Effector memory CD8-positive, alpha-beta T cell (primary cell): ENCODE data around the gene TRABD2B.

Source experiments
- ATAC-seq: fragments of 150-1000 bp; cut with Tn5 transposase; replicated peaks from 2 replicates; pipeline ENCODE4 v1.10.0; 2021; ENCODE audit warnings: mild to moderate bottlenecking, moderate library complexity
- DNase-seq, 3 experiments: peaks; one replicate each; pipeline ENCODE4 v3.0.0; 2021
- H3K27ac Mint-ChIP-seq, 2 donors: one replicate each; pipeline ENCODE4 v1.8.0; 2022; ENCODE audit warnings: mild to moderate bottlenecking in 2 of 2, mixed read lengths in 2 of 2, moderate library complexity in 2 of 2
- H3K27me3 Mint-ChIP-seq, 2 donors: one replicate each; pipeline ENCODE4 v1.8.0; 2022; ENCODE audit warnings: mixed read lengths in 2 of 2
- H3K36me3 Mint-ChIP-seq: one replicate; pipeline ENCODE4 v1.8.0; 2022; ENCODE audit warnings: mild to moderate bottlenecking, moderate library complexity, mixed read lengths; ENCODE audit not compliant: insufficient read depth
- H3K4me1 Mint-ChIP-seq, 2 donors: one replicate each; pipeline ENCODE4 v1.8.0; 2022; ENCODE audit warnings: low read depth in 2 of 2, mixed read lengths in 2 of 2
- H3K4me3 Mint-ChIP-seq, 2 donors: one replicate each; pipeline ENCODE4 v1.8.0; 2022; ENCODE audit warnings: mild to moderate bottlenecking in 2 of 2, mixed read lengths in 2 of 2, moderate library complexity in 2 of 2
- H3K9me3 Mint-ChIP-seq, 2 donors: one replicate each; pipeline ENCODE4 v1.8.0; 2022; ENCODE audit warnings: mixed read lengths in 2 of 2
- total RNA-seq, 9 experiments: gene quantifications; one replicate each; lab custom pipeline; 2026; lab: John Stamatoyannopoulos, UW

TRABD2B gene
- 0 to 0.06 (median 0) reads per million in 9 experiments for total RNA-seq

DNA sequence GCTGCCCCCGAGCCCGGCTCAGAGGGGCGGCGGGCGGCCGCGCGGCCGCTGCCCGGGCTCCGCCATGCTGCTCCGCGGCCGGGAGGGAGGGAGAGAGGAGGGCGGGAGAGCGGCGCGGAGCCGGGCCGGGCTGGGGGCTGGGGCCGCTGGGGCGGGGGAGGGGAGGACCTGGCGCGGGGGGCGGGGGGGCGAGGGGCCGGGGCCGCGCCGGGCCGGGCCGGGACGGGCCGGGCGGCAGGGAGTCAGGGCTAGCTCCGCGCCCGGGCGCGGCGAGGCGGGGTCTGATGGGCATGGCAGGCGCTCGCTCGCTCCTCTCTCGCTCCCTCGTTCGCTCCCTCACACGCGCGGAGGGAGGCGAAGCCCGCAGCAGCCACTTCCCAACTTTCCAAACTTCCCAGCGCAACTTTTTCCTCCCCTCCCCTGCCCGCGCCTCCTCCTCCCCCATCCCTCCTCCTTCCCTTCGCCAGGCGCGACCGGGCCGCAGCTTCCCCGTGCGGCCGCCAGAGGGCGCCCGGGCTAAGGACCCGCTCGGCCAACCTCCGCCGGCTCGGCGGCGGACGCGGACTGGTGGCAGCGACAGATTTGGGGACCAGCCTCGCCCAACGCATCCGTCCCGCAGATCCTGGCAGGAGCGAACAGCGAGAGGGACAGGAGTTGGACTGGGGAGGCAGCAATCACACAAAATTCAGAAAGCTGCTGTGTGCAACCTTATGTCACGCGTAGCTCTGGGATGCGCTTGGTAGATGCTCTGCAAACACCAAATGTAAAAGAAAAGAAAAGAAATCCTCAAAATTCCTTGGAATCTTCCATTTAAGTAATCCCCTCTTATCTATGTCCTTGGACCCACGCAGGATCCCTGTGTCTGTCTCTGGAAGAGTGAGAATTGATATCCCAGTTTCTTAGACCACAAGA, at the start of gene TRABD2B:
TSS of gene TRABD2B (minus strand) at position 97 of the 912 bp plus-strand sequence.
- Mint-ChIP-seq H3K27me3 (peaks cover 63 to 68% of the 10 kb centered on the region in 2 donors), H3K4me3 (peak within 1 kb of the TSS; percentile 42 to 64), H3K27ac (no peak within 1 kb of the TSS), H3K9me3 (no peaks in the 10 kb centered on the region), H3K4me1 (peaks cover 7% of the 10 kb centered on the region in 2 donors), H3K36me3 (no peaks in the 10 kb centered on the region)
- ATAC-seq, result peak; percentile 73
- peak; percentile 41 to 50 (median 46) for DNase-seq

DNA sequence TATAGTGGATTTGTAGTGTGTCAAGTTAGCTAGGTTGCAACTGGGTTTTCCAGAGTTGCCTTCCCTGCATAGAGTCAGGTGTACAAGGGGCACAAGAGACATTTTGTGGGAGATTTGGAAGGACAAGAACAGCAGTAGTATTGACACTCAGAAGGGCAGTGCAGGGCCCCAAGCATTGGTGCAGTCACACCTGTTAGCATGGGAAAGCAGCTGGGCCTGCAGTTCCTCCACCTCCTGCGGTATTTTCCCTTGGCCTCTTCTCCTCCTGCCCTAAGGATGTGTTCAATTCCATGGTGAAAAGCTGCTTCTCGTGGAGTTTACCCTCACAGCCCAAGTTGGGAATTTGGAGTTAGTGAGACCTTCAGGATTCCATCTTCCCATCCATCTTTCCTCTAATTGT, 47.1 kb upstream of the TRABD2B start:
- Mint-ChIP-seq H3K9me3 (peaks cover 0 to 2% of the 10 kb centered on the region in 2 donors), H3K27ac (no peak overlapping the region), H3K36me3 (no peaks in the 10 kb centered on the region), H3K27me3 (peaks cover 30 to 54% of the 10 kb centered on the region in 2 donors), H3K4me3 (no peak overlapping the region), H3K4me1 (peaks cover 0 to 3% of the 10 kb centered on the region in 2 donors)
- ATAC-seq, result no peak
- no peak for DNase-seq

DNA sequence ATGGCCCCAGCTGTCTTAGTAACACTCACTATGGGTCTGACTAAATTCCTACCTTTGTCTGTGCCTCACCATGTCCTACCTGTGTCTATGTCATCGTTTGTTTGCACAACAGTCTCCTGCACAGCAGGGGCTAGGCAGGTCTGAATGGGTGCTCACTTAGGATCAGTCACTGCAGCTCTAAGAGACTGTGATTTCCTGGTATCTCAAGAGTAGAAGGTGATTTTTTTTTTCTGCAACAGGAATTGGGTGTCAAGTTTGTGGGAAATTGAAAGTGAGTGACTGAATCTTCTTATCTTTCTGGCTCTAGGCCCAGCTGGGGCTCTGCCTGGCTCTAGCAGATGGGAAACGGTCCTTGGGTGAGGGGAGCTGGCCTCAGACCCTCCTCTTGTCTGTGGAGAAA, 46.4 kb upstream of the TRABD2B start:
- no peaks in the 10 kb centered on the region for H3K36me3 Mint-ChIP-seq
- no peak overlapping the region for H3K27ac Mint-ChIP-seq
- peaks cover 0 to 2% of the 10 kb centered on the region in 2 donors for H3K9me3 Mint-ChIP-seq
- H3K4me1 Mint-ChIP-seq, result peaks cover 0 to 3% of the 10 kb centered on the region in 2 donors
- DNase-seq (no peak), ATAC-seq (no peak)
- no peak overlapping the region for H3K4me3 Mint-ChIP-seq
- H3K27me3 Mint-ChIP-seq, result peaks cover 30 to 50% of the 10 kb centered on the region in 2 donors

DNA sequence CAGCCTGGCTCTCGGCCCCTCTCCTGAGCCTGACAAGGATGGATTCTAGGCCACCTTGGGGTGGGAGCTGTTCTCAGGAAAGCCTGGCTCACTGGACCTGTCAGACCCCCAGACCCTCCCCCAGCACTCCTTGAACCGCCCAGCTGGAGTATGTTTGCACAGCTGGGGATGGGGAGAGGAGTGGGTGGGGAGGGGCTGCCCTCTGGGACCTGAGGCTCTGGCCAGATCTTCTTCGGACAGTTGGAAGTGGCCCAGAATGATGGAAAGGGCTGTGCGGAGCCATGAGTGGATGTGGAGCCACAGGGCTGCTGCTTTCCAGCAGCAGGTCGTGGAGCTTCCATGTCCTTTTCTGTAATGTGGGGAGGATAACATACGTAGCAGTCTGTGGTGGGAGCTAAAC, 43.0 kb upstream of the TRABD2B start:
- Mint-ChIP-seq H3K27ac (no peak overlapping the region), H3K9me3 (peaks cover 0 to 6% of the 10 kb centered on the region in 2 donors), H3K36me3 (no peaks in the 10 kb centered on the region), H3K27me3 (peaks cover 28 to 58% of the 10 kb centered on the region in 2 donors), H3K4me3 (no peak overlapping the region), H3K4me1 (no peaks in the 10 kb centered on the region)
- DNase-seq, result no peak
- no peak for ATAC-seq

DNA sequence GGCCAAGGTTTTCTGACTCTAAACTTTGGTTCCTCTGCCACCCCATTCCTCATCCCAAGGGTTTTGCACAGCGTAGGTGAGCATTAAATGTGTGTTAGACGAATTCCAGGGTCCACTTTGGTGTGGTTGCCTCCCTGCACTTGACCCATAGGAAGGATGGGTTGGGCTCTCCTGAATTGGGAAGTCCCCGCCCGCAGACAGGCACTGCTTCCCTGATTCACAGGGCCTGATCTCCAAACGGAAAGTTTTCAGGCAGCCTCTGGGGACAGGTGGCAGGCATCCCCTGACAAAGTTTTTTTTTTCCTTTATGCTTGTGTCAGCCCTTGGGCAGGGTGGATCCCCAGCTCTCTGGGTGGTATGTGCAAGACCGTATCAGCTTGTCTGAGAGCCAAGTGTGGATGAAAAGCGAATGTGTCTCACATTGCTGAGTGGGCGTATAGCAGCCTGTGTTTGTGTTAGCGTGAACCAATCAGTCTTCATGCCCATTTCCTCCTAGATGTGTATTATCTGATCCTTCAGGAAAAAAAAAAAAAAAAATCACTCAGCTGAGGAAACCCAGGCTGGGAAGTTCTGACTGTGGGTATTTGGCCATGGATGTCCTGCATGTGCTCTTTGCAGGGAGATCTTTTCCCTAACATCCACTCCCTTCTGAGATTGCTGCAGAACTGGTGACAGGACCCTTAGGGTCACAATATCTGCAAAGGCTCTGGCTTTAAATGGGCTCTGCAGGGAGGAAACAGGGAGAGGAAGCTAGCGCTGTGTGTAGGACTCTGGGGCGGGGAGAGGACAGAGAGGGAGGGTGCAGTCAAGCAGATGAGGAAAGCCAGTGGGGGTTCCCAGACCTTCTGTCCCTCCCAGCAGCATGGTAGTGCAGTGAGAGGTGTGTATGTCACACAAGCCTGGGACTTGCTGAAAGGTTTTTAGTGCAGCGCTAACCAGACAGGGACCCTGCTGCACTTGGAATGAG, 42.2 kb upstream of the TRABD2B start:
- Mint-ChIP-seq H3K27me3 (peaks cover 28 to 58% of the 10 kb centered on the region in 2 donors), H3K9me3 (peaks cover 0 to 6% of the 10 kb centered on the region in 2 donors), H3K27ac (no peak overlapping the region), H3K4me1 (no peaks in the 10 kb centered on the region), H3K36me3 (no peaks in the 10 kb centered on the region), H3K4me3 (no peak overlapping the region)
- DNase-seq, result no peak
- ATAC-seq, result no peak

DNA sequence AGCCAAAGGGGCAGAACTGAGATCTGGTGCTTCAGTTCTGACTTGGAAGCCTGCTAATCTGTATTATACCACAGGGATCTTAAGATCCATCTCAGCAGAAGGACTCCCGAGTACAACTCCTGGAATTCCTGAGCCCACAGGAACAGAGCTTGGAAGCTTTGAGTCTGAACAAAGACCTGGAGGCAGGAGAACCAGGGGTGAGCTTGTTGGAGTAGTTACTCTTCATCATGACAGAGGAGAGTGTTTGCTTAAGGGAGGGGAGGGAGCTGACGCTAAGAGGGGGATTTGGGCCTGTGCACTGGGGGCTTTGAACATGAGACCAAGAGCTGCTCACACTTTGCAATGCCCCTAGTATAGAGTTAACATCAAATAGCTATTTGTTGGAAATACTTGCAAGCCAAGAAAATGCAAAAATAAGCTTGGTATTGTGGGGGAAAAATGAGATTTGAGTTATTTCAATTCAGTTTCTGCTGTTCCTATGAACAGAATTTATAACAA, 41.1 kb upstream of the TRABD2B start:
- Mint-ChIP-seq H3K27ac (no peak overlapping the region), H3K9me3 (peaks cover 0 to 6% of the 10 kb centered on the region in 2 donors), H3K4me3 (no peak overlapping the region), H3K27me3 (peaks cover 28 to 58% of the 10 kb centered on the region in 2 donors), H3K4me1 (no peaks in the 10 kb centered on the region), H3K36me3 (no peaks in the 10 kb centered on the region)
- ATAC-seq (no peak), DNase-seq (no peak)

DNA sequence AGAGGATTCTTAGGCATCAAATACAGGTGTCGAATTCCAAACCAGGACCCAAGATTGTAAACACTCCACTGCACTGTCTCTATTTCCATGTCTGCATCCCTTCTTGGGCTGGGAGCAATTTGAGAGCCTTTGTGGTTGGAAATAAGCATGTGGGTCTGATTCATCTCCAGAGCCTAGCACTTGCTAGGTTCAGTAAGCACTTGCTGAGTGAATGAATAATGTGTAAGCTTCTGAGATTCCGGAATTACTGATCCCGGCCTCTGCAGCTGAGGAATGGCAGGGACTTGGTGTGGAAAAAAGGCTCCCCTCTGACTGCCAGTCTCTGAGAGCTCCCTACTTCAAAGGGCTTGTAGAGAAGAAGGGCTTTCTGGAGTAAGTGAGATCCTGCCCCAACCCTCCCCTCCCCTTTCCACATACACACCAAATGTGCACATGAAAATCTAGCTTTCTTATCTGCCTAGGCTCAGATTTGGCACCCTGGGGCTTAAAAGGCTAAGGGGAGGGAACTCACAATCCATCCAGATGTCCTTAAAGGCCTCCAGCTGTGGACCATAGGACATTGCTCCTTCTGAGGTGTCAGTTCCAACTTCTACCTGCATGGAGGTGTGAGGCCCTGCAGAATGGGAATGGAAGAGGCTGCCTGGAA, 39.6 kb upstream of the TRABD2B start:
- H3K4me3 Mint-ChIP-seq, result no peak overlapping the region
- DNase-seq (no peak), ATAC-seq (no peak)
- H3K36me3 Mint-ChIP-seq, result no peaks in the 10 kb centered on the region
- no peaks in the 10 kb centered on the region for H3K4me1 Mint-ChIP-seq
- H3K27me3 Mint-ChIP-seq, result peaks cover 28 to 54% of the 10 kb centered on the region in 2 donors
- H3K9me3 Mint-ChIP-seq, result peaks cover 0 to 6% of the 10 kb centered on the region in 2 donors
- H3K27ac Mint-ChIP-seq, result no peak overlapping the region

DNA sequence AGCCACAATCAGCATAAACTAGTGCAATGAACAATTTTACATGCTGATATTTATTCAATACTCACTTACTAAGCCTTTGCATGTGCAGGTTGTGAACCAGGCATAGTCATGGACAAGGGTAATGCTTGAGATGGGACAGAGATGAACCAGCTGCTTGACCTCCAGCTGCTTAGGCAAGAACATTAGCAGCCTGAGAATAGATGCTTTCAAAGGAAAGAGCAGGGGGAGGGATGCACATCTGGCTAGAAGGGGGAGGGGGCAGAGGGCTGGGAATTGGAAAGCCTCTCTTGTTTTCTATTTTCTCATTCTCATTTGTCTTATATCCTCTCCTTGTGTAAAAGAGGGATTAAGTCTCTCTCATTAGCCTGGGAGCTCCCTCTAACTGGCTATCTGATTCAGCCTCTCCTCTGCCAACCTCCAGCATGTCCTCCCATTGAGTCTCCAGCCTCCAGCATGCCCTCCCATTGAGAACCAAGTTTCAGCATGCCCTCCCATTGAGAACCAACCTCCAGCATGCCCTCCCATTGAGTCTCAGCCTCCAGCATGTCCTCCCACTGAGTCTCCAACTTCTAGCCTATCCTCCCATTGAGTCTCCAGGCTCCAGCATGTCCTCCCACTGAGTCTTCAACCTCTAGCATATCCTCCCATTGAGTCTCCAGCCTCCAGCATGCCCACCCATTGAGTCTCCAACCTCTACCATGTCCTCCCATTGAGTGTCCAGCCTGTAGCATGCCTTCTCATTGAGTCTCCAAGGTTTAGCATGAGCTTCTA, 38.4 kb upstream of the TRABD2B start:
- H3K36me3 Mint-ChIP-seq, result no peaks in the 10 kb centered on the region
- peaks cover 30 to 49% of the 10 kb centered on the region in 2 donors for H3K27me3 Mint-ChIP-seq

DNA sequence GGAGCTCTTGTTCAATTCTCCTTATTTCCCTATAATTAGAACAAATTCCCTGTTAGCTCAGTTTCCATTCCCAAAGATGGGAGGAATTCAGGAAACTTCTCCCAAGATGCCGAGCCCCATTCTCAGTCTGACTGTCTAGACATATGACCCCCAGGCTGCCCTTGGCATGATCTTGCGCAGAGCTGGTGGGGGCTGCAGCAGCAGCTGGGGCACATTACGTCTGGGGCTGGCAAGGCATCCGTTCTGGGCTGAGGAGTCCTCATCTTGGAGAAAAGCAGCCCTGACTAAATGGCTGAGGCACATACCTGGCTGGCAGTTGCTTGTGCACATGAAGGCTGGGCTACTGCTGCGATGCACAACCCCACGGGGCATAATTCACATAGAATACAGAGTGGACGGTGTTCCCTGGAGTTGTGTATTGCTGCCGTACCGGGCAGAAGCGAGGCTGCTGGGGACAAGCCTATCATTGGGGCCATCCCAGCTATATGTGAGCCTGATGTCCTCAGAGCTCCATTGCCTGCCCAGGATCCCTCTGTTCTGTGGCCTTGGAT, 36.4 kb upstream of the TRABD2B start:
- ATAC-seq (no peak), DNase-seq (no peak)
- H3K4me1 Mint-ChIP-seq, result no peaks in the 10 kb centered on the region
- H3K27me3 Mint-ChIP-seq, result peaks cover 27 to 45% of the 10 kb centered on the region in 2 donors
- H3K36me3 Mint-ChIP-seq, result no peaks in the 10 kb centered on the region
- peaks cover 0 to 6% of the 10 kb centered on the region in 2 donors for H3K9me3 Mint-ChIP-seq
- H3K27ac Mint-ChIP-seq, result no peak overlapping the region
- no peak overlapping the region for H3K4me3 Mint-ChIP-seq

More for the DNA sequence above, 38.4 kb upstream of the TRABD2B start:
- DNase-seq, result no peak
- H3K27ac Mint-ChIP-seq, result no peak overlapping the region
- no peak for ATAC-seq
- no peak overlapping the region for H3K4me3 Mint-ChIP-seq
- no peaks in the 10 kb centered on the region for H3K4me1 Mint-ChIP-seq
- H3K9me3 Mint-ChIP-seq, result peaks cover 0 to 6% of the 10 kb centered on the region in 2 donors

DNA sequence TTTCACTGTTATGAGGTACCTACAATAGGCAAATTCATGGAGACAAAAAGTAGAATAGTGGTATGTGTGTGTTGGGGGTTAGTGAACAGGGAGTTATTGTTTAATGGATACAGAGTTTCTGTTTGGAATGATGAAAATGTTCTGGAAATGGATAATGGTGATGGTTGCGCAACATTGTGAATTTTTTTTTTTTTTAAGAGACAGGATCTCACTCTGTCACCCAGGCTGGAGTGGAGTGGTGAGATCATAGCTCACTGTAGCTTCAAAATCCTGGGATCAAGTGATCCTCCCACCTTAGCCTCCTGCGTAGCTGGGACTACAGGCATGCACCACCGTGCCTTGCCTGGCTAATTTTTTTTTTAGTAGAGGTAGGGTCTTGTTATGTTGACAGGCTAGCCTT, 34.5 kb upstream of the TRABD2B start:
- H3K27me3 Mint-ChIP-seq, result peaks cover 17 to 39% of the 10 kb centered on the region in 2 donors
- DNase-seq (no peak), ATAC-seq (no peak)
- H3K4me3 Mint-ChIP-seq, result no peak overlapping the region
- H3K36me3 Mint-ChIP-seq, result no peaks in the 10 kb centered on the region
- no peaks in the 10 kb centered on the region for H3K4me1 Mint-ChIP-seq
- H3K9me3 Mint-ChIP-seq, result peaks cover 0 to 6% of the 10 kb centered on the region in 2 donors
- no peak overlapping the region for H3K27ac Mint-ChIP-seq

DNA sequence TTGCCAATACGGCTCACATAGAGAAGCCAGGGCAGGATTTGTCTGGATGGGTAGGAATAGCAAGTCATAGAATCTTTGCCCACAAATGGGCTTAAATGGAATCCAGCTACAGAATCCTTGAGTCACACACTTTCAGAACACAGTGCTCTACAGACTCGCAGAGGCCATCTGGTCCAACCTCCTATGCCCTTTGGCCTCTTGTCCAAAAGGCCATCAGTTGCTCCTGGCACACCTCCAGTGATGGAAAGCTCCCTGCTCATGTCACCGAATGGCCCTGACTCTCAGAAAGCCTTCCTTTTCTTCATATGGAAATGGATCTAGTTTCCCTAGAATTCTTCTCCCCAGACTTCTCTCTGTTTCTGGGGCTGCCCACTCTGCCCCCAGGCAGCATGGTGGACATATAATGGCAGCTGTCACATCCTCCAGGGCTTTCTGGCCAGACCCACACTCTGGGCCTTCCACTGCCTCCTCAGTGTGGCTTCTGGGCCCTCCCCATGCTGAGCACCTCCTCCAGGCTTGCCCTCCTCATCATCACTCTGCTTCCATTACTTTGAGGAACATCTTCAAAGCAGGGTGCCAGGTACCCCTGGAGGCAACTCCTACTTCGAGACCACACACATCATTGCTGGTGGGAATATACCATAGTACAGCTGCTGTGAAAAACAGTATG, 33.6 kb upstream of the TRABD2B start:
- H3K4me1 Mint-ChIP-seq, result no peaks in the 10 kb centered on the region
- peaks cover 17 to 31% of the 10 kb centered on the region in 2 donors for H3K27me3 Mint-ChIP-seq
- H3K9me3 Mint-ChIP-seq, result peaks cover 0 to under 1% of the 10 kb centered on the region in 2 donors
- no peak for ATAC-seq
- H3K36me3 Mint-ChIP-seq, result no peaks in the 10 kb centered on the region
- DNase-seq, result no peak
- H3K4me3 Mint-ChIP-seq, result no peak overlapping the region
- H3K27ac Mint-ChIP-seq, result no peak overlapping the region
